Upper lobe of left lung (tissue), 4 donors: ENCODE results near the gene ARID3C.

Experiments
- CTCF ChIP-seq, 6 experiments: fragments of 450-650 bp in 4 of 6; fragments of 200-600 bp in 2 of 6; sonication (generic) in 2 of 6; IDR thresholded peaks; one replicate each; pipeline ENCODE4 v1.5.1; 2016 to 2019; ENCODE audit warnings: antibody characterized with exemption in 6 of 6
- POLR2A ChIP-seq, 4 donors: fragments of 450-650 bp; IDR thresholded peaks; one replicate each; pipeline ENCODE4 v1.5.1; 2016 to 2017; ENCODE audit warnings: antibody characterized with exemption in 4 of 4, mild to moderate bottlenecking in 2 of 4

GRCh38 chr9:34603610-34604231 lies 25.1 kb downstream of the ARID3C start:
- peak; percentile 81 to 87 (median 82) for TF ChIP-seq CTCF (IDR thresholded peaks at IDR 0.05)
- no peak for TF ChIP-seq POLR2A (IDR thresholded peaks at IDR 0.05)
